Iris pigment epithelial cell (primary cell): Measurements from ENCODE around the gene BHLHA15.
"Not testable (repeated sequence)": the region's sequence is repeated elsewhere in the genome, so short reads cannot be mapped to it uniquely, and the experiment has no call there.

Experiments used
- DNase-seq: peaks from one replicate; pipeline ENCODE4 v3.0.0-alpha.2; 2011; ENCODE audit warnings: low read depth

The BHLHA15 gene

GRCh38 chr7:98210513-98211220 is 572 bp upstream of the BHLHA15 start:
- peak; percentile 13 for DNase-seq

GRCh38 chr7:98211676-98212531 is 665 bp downstream of the BHLHA15 start:
- DNase-seq: no peak

- DNase-seq: no peak
Measured at GRCh38 chr7:98212532-98213041, 1.3 kb downstream of the BHLHA15 start.

- DNase-seq: no peak
Measured at GRCh38 chr7:98213296-98213887, 2.2 kb downstream of the BHLHA15 start.

GRCh38 chr7:98213888-98214810 is 2.9 kb downstream of the BHLHA15 start:
- DNase-seq: no peak

GRCh38 chr7:98214811-98215321 is 3.6 kb downstream of the BHLHA15 start:
- DNase-seq: no peak

- DNase-seq: no peak
Measured at GRCh38 chr7:98215561-98216495, 4.6 kb downstream of the BHLHA15 start.

- no peak for DNase-seq
Measured at GRCh38 chr7:98216941-98217622, 5.8 kb downstream of the BHLHA15 start.

GRCh38 chr7:98217623-98218582 is 6.7 kb downstream of the BHLHA15 start:
- no peak for DNase-seq

GRCh38 chr7:98219382-98219781 is 8.1 kb downstream of the BHLHA15 start:
- DNase-seq: not testable (repeated sequence)

- no peak for DNase-seq
Measured at GRCh38 chr7:98221611-98222532, 10.6 kb downstream of the BHLHA15 start.

- no peak for DNase-seq
Measured at GRCh38 chr7:98222533-98223195, 11.4 kb downstream of the BHLHA15 start.

- no peak for DNase-seq
Measured at GRCh38 chr7:98223351-98223897, 12.2 kb downstream of the BHLHA15 start.

GRCh38 chr7:98223898-98224700 is 12.9 kb downstream of the BHLHA15 start:
- no peak for DNase-seq

- no peak for DNase-seq
Measured at GRCh38 chr7:98224701-98225181, 13.5 kb downstream of the BHLHA15 start.
